H1 (cell line): ENCODE results near the gene MEX3D. TPM values are rescaled to one million over a fixed set of nuclear protein-coding genes. Genes with fewer than 3 reads are reported as not detected.

ENCODE experiments used
- ATF3 ChIP-seq: IDR thresholded peaks from 2 replicates; pipeline ENCODE4 v1.6.1; 2011; ENCODE audit warnings: low read depth, mild to moderate bottlenecking, low read length; ENCODE audit not compliant: insufficient read depth
- CBX5 ChIP-seq: fragments of 300-800, 300-1000 bp; sonication (generic); IDR thresholded peaks from 2 replicates; pipeline ENCODE4 v1.7.1; 2016; ENCODE audit warnings: antibody characterized with exemption, low read length, low read depth
- EGR1 ChIP-seq: IDR thresholded peaks from 2 replicates; pipeline ENCODE4 v1.6.1; 2011; ENCODE audit warnings: low read depth, low read length, borderline replicate concordance
- GABPA ChIP-seq: IDR thresholded peaks from 2 replicates; pipeline ENCODE4 v1.6.1; 2011; ENCODE audit warnings: mild to moderate bottlenecking, low read length, moderate library complexity, borderline replicate concordance; ENCODE audit not compliant: insufficient read depth
- GTF2F1 ChIP-seq: IDR thresholded peaks from 2 replicates; pipeline ENCODE4 v1.6.1; 2012; ENCODE audit warnings: low read depth, low read length, improper control_type of control experiment, borderline replicate concordance
- HDAC2 ChIP-seq, 2 experiments: fragments of 300-600 bp in 1 of 2; sonication (generic) in 1 of 2; IDR thresholded peaks; 2 replicates each; pipeline ENCODE4 v1.6.1; 2011 to 2012; ENCODE audit warnings: low read depth in 2 of 2, low read length in 2 of 2, mild to moderate bottlenecking in 2 of 2, moderate library complexity in 2 of 2, borderline replicate concordance in 1 of 2, inconsistent platforms in 1 of 2
- JUN ChIP-seq: IDR thresholded peaks from 2 replicates; pipeline ENCODE4 v1.6.1; 2011; ENCODE audit warnings: low read depth, mild to moderate bottlenecking, improper control_type of control experiment, low read length
- NRF1 ChIP-seq: IDR thresholded peaks from 2 replicates; pipeline ENCODE4 v1.6.1; 2011; ENCODE audit warnings: mild to moderate bottlenecking, low read depth, low read length, improper control_type of control experiment
- RBBP5 ChIP-seq: IDR thresholded peaks from 2 replicates; pipeline ENCODE4 v1.7.1; 2012; ENCODE audit warnings: low read depth, mild to moderate bottlenecking, inconsistent platforms, low read length, moderate library complexity, borderline replicate concordance
- SP4 ChIP-seq: IDR thresholded peaks from 2 replicates; pipeline ENCODE4 v1.6.1; 2012; ENCODE audit warnings: low read length, inconsistent platforms
- SRF ChIP-seq: IDR thresholded peaks from 2 replicates; pipeline ENCODE4 v1.6.1; 2011; ENCODE audit warnings: mild to moderate bottlenecking, low read depth, low read length, moderate library complexity
- USF2 ChIP-seq: IDR thresholded peaks from 2 replicates; pipeline ENCODE4 v1.6.1; 2011; ENCODE audit warnings: low read length, improper control_type of control experiment
- polyA plus RNA-seq, 7 experiments: library from polyadenylated mRNA; depleted of rRNA in 3 of 7; stranded (reverse) in 5 of 7; unstranded in 2 of 7; fragments of >200 nt in 5 of 7; fragments of 200-250 nt in 2 of 7; gene quantifications; 1 replicate in 5 of 7; 2 replicates in 1 of 7; 4 replicates in 1 of 7; pipeline versions ENCODE4 v1.2.1 to v1.2.3, GENCODE V29; 2011 to 2013; ENCODE audit warnings: missing spikeins in 2 of 7, mixed read lengths in 2 of 7
- total RNA-seq: library from RNA; stranded (reverse); fragmentation: NEBNext Ultra II Directional; extraction: Animal tissue kit (Norgen Biotek cat#: 25700); gene quantifications from 2 replicates; pipeline ENCODE4 v1.2.1, GENCODE V29; 2021

MEX3D gene
- total and polyA plus RNA-seq, 2 of the 8 experiments (the other 6 are each of a cell fraction or from before 2014, with no cell fraction given) = 20.8 to 78.8 TPM

GRCh38 chr19:1615156-1615765, 47.1 kb upstream of the MEX3D start (continued):
- TF ChIP-seq SRF (no peak), ATF3 (no peak), CBX5 (no peak), GABPA (no peak), HDAC2 (IDR thresholded peaks at IDR 0.05; ENCODE audit: borderline replicate concordance in 1 of 2, low read depth in 2 of 2, low read length in 2 of 2) (no peak), GTF2F1 (no peak), RBBP5 (no peak), JUN (no peak), EGR1 (no peak), SP4 (no peak), NRF1 (no peak), USF2 (no peak)
- TF ChIP-seq, all 59 proteins: peak for 0
